Upper lobe of left lung (tissue), 6 donors: ENCODE measurements around the gene PTPRD. TPM values are rescaled to one million over a fixed set of nuclear protein-coding genes. Genes with fewer than 3 reads are reported as not detected.
A peak's percentile ranks its signal among the peaks of the same experiment; 100 is the strongest.

ENCODE experiments used
- ATAC-seq, 2 donors: fragments of 200-7000 bp; cut with Tn5 transposase; one replicate each; pipeline ENCODE4 v1.9.1; 2022; ENCODE audit warnings: mild to moderate bottlenecking in 2 of 2, moderate library complexity in 2 of 2; ENCODE audit not compliant: low FRiP score in 2 of 2
- DNase-seq, 2 donors: peaks; one replicate each; pipeline ENCODE4 v3.0.0-alpha.2; 2019 to 2020
- H3K27ac ChIP-seq, 4 donors: fragments of 200-600 bp; sonication (generic); one replicate each; pipeline ENCODE4 v1.5.1; 2016 to 2019
- H3K27me3 ChIP-seq, 4 donors: fragments of 200-600 bp; sonication (generic); one replicate each; pipeline ENCODE4 v1.5.1; 2017 to 2019
- H3K36me3 ChIP-seq, 4 donors: fragments of 200-600 bp; sonication (generic); one replicate each; pipeline ENCODE4 v1.5.1; 2016 to 2019
- H3K4me1 ChIP-seq, 4 donors: fragments of 200-600 bp; sonication (generic); one replicate each; pipeline ENCODE4 v1.5.1; 2018 to 2019
- H3K4me3 ChIP-seq, 4 donors: fragments of 200-600 bp; sonication (generic); one replicate each; pipeline ENCODE4 v1.5.1; 2017 to 2019; ENCODE audit warnings: mild to moderate bottlenecking in 2 of 4, moderate library complexity in 1 of 4
- H3K9me3 ChIP-seq, 4 donors: fragments of 200-600 bp; sonication (generic); one replicate each; pipeline ENCODE4 v1.5.1; 2018 to 2019
- EP300 ChIP-seq, 4 donors: sonication (generic); formaldehyde crosslinking; IDR thresholded peaks; one replicate each; pipeline ENCODE4 v1.5.1; 2017; ENCODE audit warnings: antibody characterized with exemption in 4 of 4, control low read depth in 2 of 4
- POLR2A ChIP-seq, 4 donors: fragments of 450-650 bp; IDR thresholded peaks; one replicate each; pipeline ENCODE4 v1.5.1; 2016 to 2017; ENCODE audit warnings: antibody characterized with exemption in 4 of 4, mild to moderate bottlenecking in 2 of 4
- POLR2AphosphoS5 ChIP-seq, 2 donors: sonication (generic); formaldehyde crosslinking; IDR thresholded peaks; one replicate each; pipeline ENCODE4 v1.5.1; 2017; ENCODE audit warnings: antibody characterized with exemption in 2 of 2
- WGBS, 2 donors: methylation state at CpG; one replicate each; pipeline ENCODE4 v1.1.5; 2017 to 2018; 5-methylcytosine and 5-hydroxymethylcytosine counted together
- total RNA-seq, 6 donors: library from RNA; depleted of rRNA in 4 of 6; stranded (reverse); fragments of >200 nt in 4 of 6; gene quantifications; one replicate each; pipeline versions ENCODE4 v1.1.0 to v1.2.1, GENCODE V29; 2016 to 2021
- TF ChIP-seq, protein P1 (sequence below), 6 experiments: fragments of 450-650 bp in 4 of 6; fragments of 200-600 bp in 2 of 6; sonication (generic) in 2 of 6; IDR thresholded peaks; one replicate each; pipeline ENCODE4 v1.5.1; 2016 to 2019; ENCODE audit warnings: antibody characterized with exemption in 6 of 6
- donor health status: DM: no; HTN: no; CAD: no; lungs with moderate emphysema.
- donor health status: DM: no; HTN: yes; CAD: no; lungs with severe emphysema.

The PTPRD gene
- total RNA-seq, 6 donors from 2014 or later, result 7.4 to 46.1 (median 14.5) TPM

DNA sequence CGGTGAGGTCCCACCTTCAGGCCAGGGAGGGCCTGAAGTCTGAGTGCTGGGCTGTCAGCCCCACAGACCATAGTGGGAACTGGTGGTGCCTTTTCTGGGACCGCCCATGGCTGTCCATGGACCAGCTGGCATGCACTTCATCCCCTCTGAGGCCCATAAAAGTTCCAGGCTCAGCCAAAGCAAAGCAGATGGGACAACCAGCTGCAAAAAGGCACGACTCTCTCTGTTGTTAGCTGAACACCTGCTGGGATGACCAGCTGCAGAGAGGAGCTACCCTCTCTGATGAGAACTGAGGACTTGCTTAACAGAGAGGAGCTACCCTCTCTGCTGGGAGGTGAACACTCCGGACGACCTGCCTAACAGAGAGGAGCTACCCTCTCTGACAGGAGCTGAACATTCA lies 1968.9 kb downstream of the PTPRD start:
- Histone ChIP-seq H3K27me3 (no peaks in the 10 kb centered on the region), H3K36me3 (no peaks in the 10 kb centered on the region), H3K4me1 (no peaks in the 10 kb centered on the region), H3K27ac (no peak overlapping the region), H3K4me3 (no peak overlapping the region), H3K9me3 (no peaks in the 10 kb centered on the region)
- no peak for ATAC-seq
- TF ChIP-seq POLR2AphosphoS5 (IDR thresholded peaks at IDR 0.05) (no peak), EP300 (IDR thresholded peaks at IDR 0.05) (no peak), POLR2A (IDR thresholded peaks at IDR 0.05) (no peak)
- TF ChIP-seq, protein P1, sequence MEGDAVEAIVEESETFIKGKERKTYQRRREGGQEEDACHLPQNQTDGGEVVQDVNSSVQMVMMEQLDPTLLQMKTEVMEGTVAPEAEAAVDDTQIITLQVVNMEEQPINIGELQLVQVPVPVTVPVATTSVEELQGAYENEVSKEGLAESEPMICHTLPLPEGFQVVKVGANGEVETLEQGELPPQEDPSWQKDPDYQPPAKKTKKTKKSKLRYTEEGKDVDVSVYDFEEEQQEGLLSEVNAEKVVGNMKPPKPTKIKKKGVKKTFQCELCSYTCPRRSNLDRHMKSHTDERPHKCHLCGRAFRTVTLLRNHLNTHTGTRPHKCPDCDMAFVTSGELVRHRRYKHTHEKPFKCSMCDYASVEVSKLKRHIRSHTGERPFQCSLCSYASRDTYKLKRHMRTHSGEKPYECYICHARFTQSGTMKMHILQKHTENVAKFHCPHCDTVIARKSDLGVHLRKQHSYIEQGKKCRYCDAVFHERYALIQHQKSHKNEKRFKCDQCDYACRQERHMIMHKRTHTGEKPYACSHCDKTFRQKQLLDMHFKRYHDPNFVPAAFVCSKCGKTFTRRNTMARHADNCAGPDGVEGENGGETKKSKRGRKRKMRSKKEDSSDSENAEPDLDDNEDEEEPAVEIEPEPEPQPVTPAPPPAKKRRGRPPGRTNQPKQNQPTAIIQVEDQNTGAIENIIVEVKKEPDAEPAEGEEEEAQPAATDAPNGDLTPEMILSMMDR (IDR thresholded peaks at IDR 0.05), result no peak
- DNase-seq, result no peak
- WGBS, 2 donors, result 80 to 91% methylated on average over 1 to 5 of the region's 5 CpGs

DNA sequence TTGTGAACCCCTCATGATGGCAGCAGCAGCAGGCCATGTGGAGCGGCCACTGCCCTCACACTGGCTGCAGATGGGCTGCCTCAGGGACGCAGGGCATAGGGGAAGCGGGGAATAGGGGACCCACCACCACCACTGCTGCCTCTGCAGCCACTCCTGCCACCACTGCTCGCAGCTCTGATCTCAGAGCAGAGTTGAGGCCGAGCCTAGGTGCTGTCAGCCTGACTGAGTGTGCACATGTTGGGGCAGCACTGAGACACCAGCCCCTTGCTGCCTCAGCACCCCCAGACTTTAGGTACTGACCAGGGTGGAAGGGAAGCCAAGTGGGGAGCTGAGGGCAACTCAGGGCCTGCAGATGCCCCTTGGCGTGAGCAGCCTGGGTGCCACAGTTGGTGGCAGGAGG lies 1969.3 kb downstream of the PTPRD start:
- peak in 1 of 2 donors; percentile 55 for DNase-seq
- Histone ChIP-seq H3K9me3 (no peaks in the 10 kb centered on the region), H3K27ac (no peak overlapping the region), H3K27me3 (no peaks in the 10 kb centered on the region), H3K36me3 (no peaks in the 10 kb centered on the region), H3K4me1 (no peaks in the 10 kb centered on the region), H3K4me3 (no peak overlapping the region)
- ATAC-seq, result peak in 1 of 2 donors; percentile 51
- TF ChIP-seq POLR2A (IDR thresholded peaks at IDR 0.05), result no peak
- no peak for TF ChIP-seq EP300 (IDR thresholded peaks at IDR 0.05)
- no peak for TF ChIP-seq POLR2AphosphoS5 (IDR thresholded peaks at IDR 0.05)
- TF ChIP-seq, protein P1 (IDR thresholded peaks at IDR 0.05), result no peak
- 86 to 96% methylated on average over 5 to 6 of the region's 6 CpGs for WGBS, 2 donors

DNA sequence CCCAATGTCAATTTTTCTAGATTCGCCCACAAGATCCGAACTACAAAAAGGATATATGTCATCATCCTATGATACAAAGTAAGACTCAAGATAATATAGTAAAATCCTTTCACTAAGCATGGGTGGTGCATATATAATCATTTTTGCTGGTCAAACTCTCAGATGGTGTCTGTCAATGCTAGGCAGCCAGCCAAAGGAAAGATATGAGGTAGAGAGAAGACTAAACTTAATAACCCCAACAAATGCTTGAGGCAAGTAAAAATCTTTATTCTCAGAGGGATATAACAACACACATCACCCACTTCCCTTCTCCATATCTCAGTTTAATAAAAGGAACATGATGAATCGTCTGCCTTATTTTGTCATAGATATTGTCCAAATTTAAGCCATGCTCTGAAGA lies 1972.0 kb downstream of the PTPRD start:
- H3K27ac ChIP-seq, result no peak overlapping the region
- no peaks in the 10 kb centered on the region for H3K9me3 ChIP-seq
- DNase-seq (no peak), ATAC-seq (no peak)
- H3K4me1 ChIP-seq, result no peaks in the 10 kb centered on the region
- H3K27me3 ChIP-seq, result no peaks in the 10 kb centered on the region
- TF ChIP-seq, protein P1 (IDR thresholded peaks at IDR 0.05), result no peak
- TF ChIP-seq POLR2A (IDR thresholded peaks at IDR 0.05) (no peak), POLR2AphosphoS5 (IDR thresholded peaks at IDR 0.05) (no peak), EP300 (IDR thresholded peaks at IDR 0.05) (no peak)
- H3K36me3 ChIP-seq, result no peaks in the 10 kb centered on the region
- H3K4me3 ChIP-seq, result no peak overlapping the region
- WGBS, 2 donors, result 81 to 82% methylated on average over 3 of the region's 3 CpGs

DNA sequence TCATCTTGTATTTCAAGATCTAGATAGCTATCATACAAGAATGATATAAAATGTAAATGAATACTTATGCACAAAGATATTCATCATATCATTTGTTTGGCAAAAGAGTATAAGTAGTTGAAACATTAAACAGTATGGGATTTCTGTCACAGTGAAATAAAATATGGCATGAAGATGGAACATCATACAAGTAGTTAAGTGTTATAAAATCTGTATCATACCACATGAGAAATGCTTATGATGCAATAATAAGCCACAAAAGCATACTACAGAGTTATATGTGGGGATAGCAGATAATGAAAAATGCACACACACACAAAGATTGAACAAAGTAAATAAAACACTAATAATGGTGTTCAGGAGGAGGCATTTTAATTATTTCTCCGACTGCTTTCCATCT lies 1975.2 kb downstream of the PTPRD start:
- H3K27me3 ChIP-seq, result no peaks in the 10 kb centered on the region
- no peak for TF ChIP-seq POLR2AphosphoS5 (IDR thresholded peaks at IDR 0.05)
- TF ChIP-seq EP300 (IDR thresholded peaks at IDR 0.05), result no peak
- DNase-seq, result no peak
- H3K9me3 ChIP-seq, result no peaks in the 10 kb centered on the region
- H3K27ac ChIP-seq, result no peak overlapping the region
- no peak overlapping the region for H3K4me3 ChIP-seq
- H3K4me1 ChIP-seq, result no peaks in the 10 kb centered on the region
- WGBS, 2 donors, result 85 to 95% methylated on average over 1 of the region's 1 CpG
- H3K36me3 ChIP-seq, result no peaks in the 10 kb centered on the region
- no peak for ATAC-seq

DNA sequence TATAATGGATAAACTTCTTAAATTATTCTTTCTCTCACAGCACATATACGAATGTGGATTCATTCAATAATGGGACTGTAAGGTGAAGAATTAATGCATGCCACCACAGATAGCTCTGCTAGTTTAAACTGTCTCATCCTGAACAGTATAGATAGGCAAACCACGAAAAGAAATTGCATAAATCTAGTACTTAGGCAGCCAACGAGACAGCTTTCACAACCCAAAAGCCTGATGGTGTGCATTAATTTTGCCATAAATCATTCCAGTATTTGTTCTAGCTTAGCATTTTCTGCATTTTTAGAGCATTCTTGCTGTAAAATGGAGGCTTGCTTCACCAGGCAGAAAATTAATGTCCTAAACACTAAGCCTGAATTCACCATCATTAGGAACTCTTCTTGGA lies 1979.0 kb downstream of the PTPRD start:
- Histone ChIP-seq H3K27me3 (no peaks in the 10 kb centered on the region), H3K4me3 (no peak overlapping the region), H3K36me3 (no peaks in the 10 kb centered on the region), H3K27ac (no peak overlapping the region), H3K9me3 (no peaks in the 10 kb centered on the region), H3K4me1 (no peaks in the 10 kb centered on the region)
- WGBS, 2 donors, result 64 to 75% methylated on average over 3 of the region's 3 CpGs
- ATAC-seq, result no peak
- TF ChIP-seq EP300 (IDR thresholded peaks at IDR 0.05), result no peak
- TF ChIP-seq, protein P1 (IDR thresholded peaks at IDR 0.05), result no peak
- no peak for TF ChIP-seq POLR2AphosphoS5 (IDR thresholded peaks at IDR 0.05)
- TF ChIP-seq POLR2A (IDR thresholded peaks at IDR 0.05), result no peak
- DNase-seq, result no peak
